Left lung (tissue), 10 donors: ENCODE data around the gene SOSTDC1. TPM values are rescaled to one million over a fixed set of nuclear protein-coding genes. Genes with fewer than 3 reads are reported as not detected.

ENCODE experiments used
- ATAC-seq: fragments of 200-7000 bp; cut with Tn5 transposase; one replicate; pipeline ENCODE4 v1.9.1; 2020; ENCODE audit warnings: moderate library complexity
- DNase-seq, 4 donors: peaks; one replicate each; pipeline ENCODE4 v3.0.0-alpha.2; 2013 to 2020
- H3K27ac ChIP-seq, 2 donors: fragments of 200-600 bp; sonication (generic) in 1 of 2; one replicate each; pipeline versions ENCODE4 v1.5.0 to v1.8.0; 2020 to 2021
- H3K27me3 ChIP-seq, 2 donors: fragments of 200-600 bp; sonication (generic) in 1 of 2; one replicate each; pipeline versions ENCODE4 v1.5.0 to v1.8.0; 2020 to 2021
- H3K36me3 ChIP-seq, 2 donors: fragments of 200-600 bp; sonication (generic) in 1 of 2; one replicate each; pipeline versions ENCODE4 v1.5.0 to v1.8.0; 2020 to 2021
- H3K4me1 ChIP-seq, 2 donors: fragments of 200-600 bp; one replicate each; pipeline ENCODE4 v1.8.0; 2021
- H3K4me3 ChIP-seq, 2 donors: fragments of 200-600 bp; sonication (generic) in 1 of 2; one replicate each; pipeline versions ENCODE4 v1.5.0 to v1.8.0; 2020 to 2021; ENCODE audit warnings: mild to moderate bottlenecking in 1 of 2
- H3K9me3 ChIP-seq, 2 donors: fragments of 200-600 bp; sonication (generic) in 1 of 2; one replicate each; pipeline versions ENCODE4 v1.5.0 to v1.8.0; 2020 to 2021
- intact Hi-C, 2 donors: fragments of 100-400 bp; cut with DNase I; formaldehyde crosslinking; loops; one replicate each; pipeline versions ENCODE4 v1.11.2 to v1.14.2; 2022
- polyA plus RNA-seq, 6 donors: library from polyadenylated mRNA; unstranded; fragments of 120-200 nt; gene quantifications; one replicate each; pipeline ENCODE4 v1.2.1, GENCODE V29; 2013; ENCODE audit not compliant: insufficient read length in 6 of 6
- total RNA-seq, 2 donors: library from RNA; stranded (reverse); fragmentation: NEBNext Ultra II Directional; extraction: Animal tissue kit (Norgen Biotek cat#: 25700); gene quantifications; one replicate each; pipeline ENCODE4 v1.2.1, GENCODE V29; 2021
- TF ChIP-seq, protein P1 (sequence below), 2 donors: fragments of 200-600 bp; sonication (generic) in 1 of 2; IDR thresholded peaks; one replicate each; pipeline versions ENCODE4 v1.5.0 to v1.8.0; 2021; ENCODE audit warnings: antibody characterized with exemption in 2 of 2
- donor health status: DM: no; HTN: yes; CAD: no.
- donor health status: DM: no; HTN: no; CAD: no.

SOSTDC1 gene
- total and polyA plus RNA-seq, 8 donors: 8.8 to 33.0 (median 25.9) TPM

DNA sequence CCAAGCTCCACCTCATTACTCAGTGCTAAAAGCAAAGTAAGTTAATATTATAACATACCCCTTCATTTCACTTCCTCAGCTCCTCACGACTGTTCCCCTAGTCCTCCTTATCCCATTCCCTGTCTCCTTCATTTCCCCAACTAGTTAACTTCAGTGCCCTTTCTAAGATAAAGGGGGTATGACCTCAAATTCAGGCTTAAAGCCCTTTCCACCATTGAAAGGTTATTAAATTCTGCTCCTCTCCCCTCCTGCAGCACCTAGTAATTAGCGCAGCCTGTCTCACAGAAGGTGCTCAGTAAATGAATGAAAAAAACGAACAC lies 45.2 kb downstream of the SOSTDC1 start:
- H3K4me3 ChIP-seq: peak overlapping the region; percentile 53
- intact Hi-C loops: no loop called here
- H3K36me3 ChIP-seq: no peaks in the 10 kb centered on the region
- peaks cover 7 to 16% of the 10 kb centered on the region in 2 donors for H3K4me1 ChIP-seq
- no peak for ATAC-seq
- H3K9me3 ChIP-seq: no peaks in the 10 kb centered on the region
- peak overlapping the region; percentile 94 to 99 for H3K27ac ChIP-seq
- TF ChIP-seq, protein P1, sequence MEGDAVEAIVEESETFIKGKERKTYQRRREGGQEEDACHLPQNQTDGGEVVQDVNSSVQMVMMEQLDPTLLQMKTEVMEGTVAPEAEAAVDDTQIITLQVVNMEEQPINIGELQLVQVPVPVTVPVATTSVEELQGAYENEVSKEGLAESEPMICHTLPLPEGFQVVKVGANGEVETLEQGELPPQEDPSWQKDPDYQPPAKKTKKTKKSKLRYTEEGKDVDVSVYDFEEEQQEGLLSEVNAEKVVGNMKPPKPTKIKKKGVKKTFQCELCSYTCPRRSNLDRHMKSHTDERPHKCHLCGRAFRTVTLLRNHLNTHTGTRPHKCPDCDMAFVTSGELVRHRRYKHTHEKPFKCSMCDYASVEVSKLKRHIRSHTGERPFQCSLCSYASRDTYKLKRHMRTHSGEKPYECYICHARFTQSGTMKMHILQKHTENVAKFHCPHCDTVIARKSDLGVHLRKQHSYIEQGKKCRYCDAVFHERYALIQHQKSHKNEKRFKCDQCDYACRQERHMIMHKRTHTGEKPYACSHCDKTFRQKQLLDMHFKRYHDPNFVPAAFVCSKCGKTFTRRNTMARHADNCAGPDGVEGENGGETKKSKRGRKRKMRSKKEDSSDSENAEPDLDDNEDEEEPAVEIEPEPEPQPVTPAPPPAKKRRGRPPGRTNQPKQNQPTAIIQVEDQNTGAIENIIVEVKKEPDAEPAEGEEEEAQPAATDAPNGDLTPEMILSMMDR (IDR thresholded peaks at IDR 0.05): no peak
- no peak for DNase-seq
- H3K27me3 ChIP-seq: no peaks in the 10 kb centered on the region

- Histone ChIP-seq H3K36me3 (no peaks in the 10 kb centered on the region), H3K27ac (peak overlapping the region; percentile 94 to 99), H3K9me3 (no peaks in the 10 kb centered on the region), H3K27me3 (no peaks in the 10 kb centered on the region), H3K4me1 (peaks cover 7 to 16% of the 10 kb centered on the region in 2 donors), H3K4me3 (peak overlapping the region in 1 of 2 donors; percentile 53)
- DNase-seq (no peak), ATAC-seq (no peak)
- TF ChIP-seq, protein P1 (IDR thresholded peaks at IDR 0.05): no peak
- intact Hi-C loops: no loop called here
Observed at GRCh38 chr7:16419859-16420258, 45.7 kb downstream of the SOSTDC1 start.

DNA sequence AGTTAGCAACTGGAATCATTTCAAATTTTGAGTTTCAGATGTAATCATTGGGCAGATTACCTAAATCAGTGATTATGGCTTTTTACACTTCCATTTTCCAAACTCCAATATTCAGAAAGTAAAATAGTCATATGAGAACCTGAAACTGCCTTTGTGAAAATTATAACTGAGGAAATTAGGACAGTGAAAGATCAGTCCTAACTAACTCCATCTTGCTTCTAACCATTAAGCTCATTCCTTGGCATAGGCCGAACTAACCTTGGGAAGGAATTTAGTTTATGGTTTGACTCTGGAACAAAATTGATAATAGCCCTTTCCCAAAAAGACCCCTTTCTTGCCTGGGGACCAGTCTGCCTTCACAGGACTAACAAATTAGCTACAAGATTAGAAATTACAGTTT lies 46.4 kb downstream of the SOSTDC1 start:
- Histone ChIP-seq H3K27me3 (no peaks in the 10 kb centered on the region), H3K4me3 (no peak overlapping the region), H3K4me1 (peaks cover 7 to 16% of the 10 kb centered on the region in 2 donors), H3K9me3 (no peaks in the 10 kb centered on the region), H3K36me3 (no peaks in the 10 kb centered on the region), H3K27ac (no peak overlapping the region)
- DNase-seq (no peak), ATAC-seq (no peak)
- TF ChIP-seq, protein P1 (IDR thresholded peaks at IDR 0.05): no peak
- intact Hi-C loops: no loop called here

- TF ChIP-seq, protein P1 (IDR thresholded peaks at IDR 0.05): no peak
- DNase-seq: peak in 1 of 4 donors; percentile 35
- no peak for ATAC-seq
- Histone ChIP-seq H3K36me3 (no peaks in the 10 kb centered on the region), H3K4me1 (peaks cover 7 to 16% of the 10 kb centered on the region in 2 donors), H3K27ac (no peak overlapping the region), H3K9me3 (no peaks in the 10 kb centered on the region), H3K27me3 (no peaks in the 10 kb centered on the region), H3K4me3 (no peak overlapping the region)
- intact Hi-C loops: no loop called here
Observed at GRCh38 chr7:16417906-16418305, 47.6 kb downstream of the SOSTDC1 start.

- no peak overlapping the region for H3K27ac ChIP-seq
- peaks cover 0 to 9% of the 10 kb centered on the region in 2 donors for H3K4me1 ChIP-seq
- TF ChIP-seq, protein P1 (IDR thresholded peaks at IDR 0.05): no peak
- no peaks in the 10 kb centered on the region for H3K9me3 ChIP-seq
- H3K27me3 ChIP-seq: no peaks in the 10 kb centered on the region
- DNase-seq (no peak), ATAC-seq (no peak)
- intact Hi-C loops: no loop called here
- H3K36me3 ChIP-seq: no peaks in the 10 kb centered on the region
- no peak overlapping the region for H3K4me3 ChIP-seq
Observed at GRCh38 chr7:16416289-16417282, 49.0 kb downstream of the SOSTDC1 start.
